Camera-type eye (tissue), 1 donor: Measurements from ENCODE around the gene PPP1R9A. TPM values are rescaled to one million over a fixed set of nuclear protein-coding genes. Genes with fewer than 3 reads are reported as not detected.

Source experiments
- total RNA-seq: library from RNA; depleted of rRNA; stranded (reverse); fragments of >200 nt; gene quantifications from one replicate; pipeline ENCODE4 v1.2.3, GENCODE V29; 2014

Gene PPP1R9A
- 96.4 TPM for total RNA-seq

GRCh38 chr7:94907026-94907810 is at the start of gene PPP1R9A:
Gene PPP1R9A, plus strand, starts transcription at chr7:94907594. Its CDS starts 2,520 bp downstream, at chr7:94910114.

GRCh38 chr7:95324431-95324830 is 417.0 kb downstream of the PPP1R9A start, which contains the start of gene PON1:
Gene PON1, minus strand, starts transcription at chr7:95324532. Its CDS starts 57 bp downstream, at chr7:95324475.

